RWPE1 (cell line): ENCODE measurements around the gene DGCR2.

Experiments
- CTCF ChIA-PET: fragments of 350-600 bp; sonication (Branson Sonifier 250); formaldehyde crosslinking; extraction: SDS; loops from one replicate; lab custom pipeline; 2021; lab: Yijun Ruan, JAX
- POLR2A ChIA-PET: fragments of 400-600 bp; formaldehyde crosslinking; extraction: SDS; loops from one replicate; lab custom pipeline; 2020; ENCODE audit warnings: antibody characterized with exemption; ENCODE audit not compliant: low non-redundant PET; lab: Yijun Ruan, JAX
- DNase-seq: peaks from one replicate; pipeline ENCODE4 v3.0.0; 2012; ENCODE audit warnings: low spot score
- H3K27ac ChIP-seq: fragments of 450-650 bp; 2 replicates; pipeline ENCODE4 v1.5.1; 2017
- CTCF ChIP-seq: fragments of 450-650 bp; conservative IDR thresholded peaks from 2 replicates; pipeline ENCODE4 v1.5.1; 2017; ENCODE audit warnings: low read depth, mild to moderate bottlenecking

Gene DGCR2

GRCh38 chr22:19107730-19108074 lies 14.5 kb downstream of the DGCR2 start:
- POLR2A ChIA-PET, result no interaction called here
- DNase-seq, result no peak
- no peak for TF ChIP-seq CTCF
- no peak overlapping the region for H3K27ac ChIP-seq
- CTCF ChIA-PET, result no interaction called here

DNA sequence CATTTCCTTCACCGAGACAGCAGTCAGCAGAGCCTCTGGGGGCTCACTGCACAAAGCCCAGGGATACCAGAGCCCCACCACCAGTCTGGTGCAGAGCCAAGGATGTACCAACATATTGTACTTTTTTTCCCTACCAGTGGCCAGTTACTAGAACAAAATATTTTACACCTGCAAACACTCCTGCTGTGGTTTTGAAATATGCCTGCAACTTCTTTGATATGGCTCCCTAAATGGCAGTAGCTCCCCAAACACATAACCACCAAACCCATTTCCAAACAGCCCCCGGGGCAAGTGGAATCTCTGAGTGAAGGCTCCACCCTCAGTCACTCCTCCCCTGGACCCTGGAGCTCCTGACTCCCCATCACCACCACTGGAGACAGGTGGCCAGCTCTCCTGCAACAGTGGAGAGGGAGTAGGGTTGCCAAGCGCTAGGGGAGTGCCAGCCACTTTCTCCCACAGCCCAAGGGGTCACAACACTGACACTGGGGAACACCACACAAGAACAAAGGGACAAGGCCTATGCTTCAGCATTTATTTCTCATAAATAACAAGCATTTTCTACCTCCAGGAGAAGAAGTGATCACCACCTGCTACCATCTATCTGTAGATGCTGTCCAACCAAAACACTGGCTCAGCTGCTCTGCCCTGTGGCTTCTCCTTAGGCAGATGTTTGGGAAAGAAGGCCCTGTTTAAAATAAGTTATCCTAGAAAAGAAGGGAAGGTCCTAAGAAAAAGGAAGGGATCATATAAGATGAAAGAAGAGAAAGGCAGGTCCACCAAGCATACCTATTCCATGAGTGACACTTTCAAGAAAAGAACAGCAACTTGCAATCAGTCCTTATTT lies 15.1 kb downstream of the DGCR2 start:
- POLR2A ChIA-PET, result no interaction called here
- CTCF ChIA-PET, result no interaction called here
- DNase-seq, result no peak
- TF ChIP-seq CTCF, result no peak
- peak overlapping the region; percentile 67 for H3K27ac ChIP-seq

GRCh38 chr22:19105867-19106802 lies 16.1 kb downstream of the DGCR2 start:
- POLR2A ChIA-PET, result no interaction called here
- peak overlapping the region; percentile 67 for H3K27ac ChIP-seq
- CTCF ChIA-PET, result no interaction called here
- DNase-seq, result no peak
- no peak for TF ChIP-seq CTCF

- DNase-seq, result no peak
- ChIA-PET POLR2A (no interaction called here), CTCF (no interaction called here)
- peak overlapping the region; percentile 67 for H3K27ac ChIP-seq
- TF ChIP-seq CTCF, result no peak
Measured at GRCh38 chr22:19105456-19105855, 16.8 kb downstream of the DGCR2 start.

DNA sequence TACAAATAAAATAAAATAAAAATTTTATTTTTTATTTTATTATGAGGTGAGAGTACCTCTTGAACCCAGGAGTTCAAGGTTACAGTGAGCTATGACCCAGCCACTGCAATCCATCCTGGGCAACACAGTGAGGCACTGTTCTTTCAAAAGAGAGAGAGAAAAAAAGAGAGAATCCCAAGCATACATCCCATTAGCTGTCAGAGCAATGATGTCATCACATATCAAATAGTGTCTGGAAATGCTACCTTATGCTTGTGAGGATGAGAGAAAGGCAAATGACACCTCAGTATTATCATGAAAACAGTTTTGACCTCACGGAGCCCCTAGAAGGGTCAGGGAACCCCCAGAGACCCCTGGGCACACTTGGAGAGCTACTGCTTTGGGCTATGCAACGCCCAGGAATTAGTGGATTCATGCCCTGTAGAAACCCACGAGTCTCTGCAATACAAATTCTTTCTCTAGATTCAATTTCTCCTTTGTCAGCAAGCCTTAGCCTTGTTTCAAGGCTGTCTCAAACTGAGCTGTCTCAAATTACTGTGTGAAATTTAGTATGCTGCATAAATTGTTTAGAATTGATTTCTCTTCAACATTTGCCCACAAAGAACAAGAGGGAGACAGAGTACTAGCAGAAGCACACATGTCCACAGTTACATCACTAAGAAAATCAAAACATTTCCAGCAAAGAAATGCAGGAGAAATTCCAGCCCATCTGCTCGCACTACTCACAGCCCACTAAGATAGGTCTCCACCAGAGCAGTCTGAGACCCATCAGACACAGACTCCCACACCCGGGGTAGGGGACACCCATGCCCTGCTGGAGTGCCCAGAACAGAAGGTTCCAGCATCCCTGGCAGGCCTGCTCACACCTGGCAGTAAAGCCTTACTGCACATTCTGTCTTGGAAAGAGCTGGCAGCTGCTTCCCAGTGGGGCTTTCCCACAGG lies 18.1 kb downstream of the DGCR2 start:
- no peak for TF ChIP-seq CTCF
- H3K27ac ChIP-seq, result peak overlapping the region; percentile 67
- ChIA-PET POLR2A (no interaction called here), CTCF (interaction anchor here (0.6 kb wide), 1 partner anchor 18 kb away, joined by 6 read pairs; no protein-coding TSS in a partner anchor)
- no peak for DNase-seq
